ENCODE data around the gene CD40.

GRCh38 chr20:46070215-46070900, 47.8 kb upstream of the CD40 start:
- TF ChIP-seq YY1 (IDR thresholded peaks at IDR 0.05; ENCODE audit: low read depth, low read length), result no peak
- TF ChIP-seq MAX (IDR thresholded peaks at IDR 0.05; ENCODE audit: low read depth, low read length), result no peak
- TF ChIP-seq CHD4 (IDR thresholded peaks at IDR 0.05), result no peak
- TF ChIP-seq NFYA (IDR thresholded peaks at IDR 0.05; ENCODE audit: borderline replicate concordance, low read depth, low read length), result no peak
- no peak for TF ChIP-seq ESRRA (IDR thresholded peaks at IDR 0.05; ENCODE audit: low read length)
- no peak for TF ChIP-seq POU2F2 (IDR thresholded peaks at IDR 0.05; ENCODE audit: borderline replicate concordance, low read depth, low read length)
- no peak for TF ChIP-seq HDAC6 (IDR thresholded peaks at IDR 0.05; ENCODE audit: unreplicated experiment)
- TF ChIP-seq HCFC1 (IDR thresholded peaks at IDR 0.05; ENCODE audit: low read length), result no peak
- no peak for TF ChIP-seq TAF1 (IDR thresholded peaks at IDR 0.05; ENCODE audit: borderline replicate concordance, low read depth, low read length)
- no peak for TF ChIP-seq ATF2 (IDR thresholded peaks at IDR 0.05; ENCODE audit: low read length)

Measured in GM12878 (cell line).